GM21515 (cell line): ENCODE measurements around the gene ERFL.
"Not testable (repeated sequence)": the region's sequence is repeated elsewhere in the genome, so short reads cannot be mapped to it uniquely, and the experiment has no call there.

Experiments
- ATAC-seq: cut with Tn5 transposase; IDR thresholded peaks from one replicate; pipeline ENCODE4 v1.9.1; 2021; ENCODE audit not compliant: unreplicated experiment

The ERFL gene

DNA sequence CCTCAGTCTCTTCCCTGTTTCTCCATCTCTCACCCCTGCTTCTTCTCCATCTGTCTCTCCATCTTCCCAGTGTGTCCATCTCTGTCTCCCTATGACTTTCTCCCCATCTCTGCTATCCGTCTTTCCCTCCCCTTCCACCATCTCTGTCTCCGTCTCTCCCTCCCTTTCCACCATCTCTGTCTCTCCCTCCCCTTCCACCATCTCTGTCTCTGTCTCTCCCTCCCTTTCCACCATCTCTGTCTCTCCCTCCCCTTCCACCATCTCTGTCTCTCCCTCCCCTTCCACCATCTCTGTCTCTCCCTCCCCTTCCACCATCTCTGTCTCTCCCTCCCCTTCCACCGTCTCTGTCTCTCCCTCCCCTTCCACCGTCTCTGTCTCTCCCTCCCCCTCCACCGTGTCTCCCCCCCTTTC lies 13.8 kb downstream of the ERFL start:
- not testable (repeated sequence) for ATAC-seq

DNA sequence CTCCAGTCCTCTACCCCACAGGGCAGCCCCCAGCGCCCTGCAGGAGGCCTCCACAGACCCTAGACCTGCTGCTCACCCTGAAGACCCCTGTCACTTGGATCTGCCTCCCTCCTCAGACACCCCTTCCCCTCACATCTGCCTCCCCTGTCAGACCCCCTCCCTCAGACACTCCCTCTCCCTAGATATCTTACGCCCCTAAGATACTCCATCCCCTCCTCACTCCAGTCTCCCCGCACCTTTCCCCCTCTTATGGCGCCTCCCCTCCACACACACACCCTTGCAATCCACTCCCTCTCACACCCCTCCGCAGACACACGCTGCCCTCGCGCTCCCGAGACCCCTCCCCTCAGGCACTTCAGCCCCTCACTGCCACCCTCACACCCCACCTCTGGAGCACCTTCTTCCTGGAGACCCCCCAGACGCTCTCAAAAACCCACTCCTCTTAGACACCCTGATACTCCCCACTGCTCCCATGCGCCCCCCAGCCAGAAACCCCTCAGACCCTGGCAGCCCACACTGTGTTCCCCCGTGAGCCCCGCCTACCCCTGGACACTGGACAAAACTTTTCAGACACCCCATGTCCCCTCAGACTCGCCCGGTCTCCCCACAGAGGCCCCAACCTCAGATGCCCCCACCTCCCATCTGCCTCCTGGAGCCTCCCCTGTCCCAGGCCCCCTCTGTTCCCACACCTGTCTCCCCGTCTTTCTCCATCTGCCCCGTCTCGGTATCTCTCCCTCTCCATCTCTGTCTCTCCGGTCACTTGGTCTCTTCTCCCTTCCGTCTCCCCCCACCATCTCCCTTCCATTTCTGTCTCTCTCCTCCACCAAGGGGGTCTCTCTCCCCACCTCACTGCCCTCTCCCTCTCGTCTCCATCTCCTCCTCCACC lies 14.5 kb downstream of the ERFL start:
- no peak for ATAC-seq

DNA sequence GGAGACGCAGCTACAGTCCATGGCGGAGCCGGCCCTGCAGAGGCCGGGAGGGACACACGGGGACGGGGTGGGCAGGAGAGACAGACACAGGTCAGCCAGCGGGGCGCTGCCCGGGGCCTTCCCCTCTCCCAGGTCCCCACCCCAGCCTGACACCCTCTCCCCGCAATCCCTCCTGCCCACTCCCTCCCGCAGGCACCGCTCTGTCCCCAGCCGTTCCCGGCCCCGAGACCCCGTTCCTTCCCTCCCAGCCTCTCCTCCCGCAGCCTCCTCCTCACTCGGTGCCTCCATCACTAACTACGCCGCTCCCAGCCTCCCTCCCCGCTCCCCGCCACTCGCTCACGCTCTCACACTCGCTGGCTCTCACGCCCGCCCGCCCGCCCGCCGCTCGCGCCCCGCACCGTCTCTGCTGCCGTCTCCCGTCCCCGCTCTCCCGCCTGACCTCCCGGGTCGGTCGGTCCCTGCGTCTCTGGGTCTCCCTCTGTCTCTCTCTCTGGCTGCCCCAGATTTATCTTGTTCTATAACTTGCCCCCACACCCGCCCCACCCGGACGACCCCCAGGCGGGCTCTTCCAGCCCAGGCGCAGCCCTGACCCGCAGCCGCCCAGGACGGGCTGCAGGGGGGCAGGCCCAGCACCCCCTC lies 15.2 kb downstream of the ERFL start:
- no peak for ATAC-seq

GRCh38 chr19:41911889-41912731 lies 16.1 kb downstream of the ERFL start:
- ATAC-seq = no peak

GRCh38 chr19:41910992-41911888 lies 17.0 kb downstream of the ERFL start:
- no peak for ATAC-seq

GRCh38 chr19:41910240-41910991 lies 17.8 kb downstream of the ERFL start:
- no peak for ATAC-seq

DNA sequence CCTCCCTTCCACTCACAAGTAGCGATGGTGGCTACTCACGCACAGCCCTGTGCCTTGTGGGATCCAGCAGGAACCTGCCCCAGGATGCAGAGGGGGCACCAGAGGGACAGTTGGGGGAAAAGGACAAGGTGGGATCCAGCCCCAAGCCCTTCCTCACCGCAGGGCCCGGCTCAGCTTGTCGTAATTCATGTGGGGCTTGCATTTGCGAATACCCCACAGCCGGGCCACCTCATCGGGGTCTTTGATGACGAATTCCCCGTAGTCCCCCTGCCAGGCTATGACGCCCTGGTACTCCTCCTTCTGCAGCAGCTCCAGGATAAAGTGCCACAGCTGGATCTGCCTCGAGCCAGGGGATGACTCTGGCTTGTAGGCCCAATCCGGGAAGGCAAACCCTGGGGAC lies 18.5 kb downstream of the ERFL start:
- no peak for ATAC-seq

DNA sequence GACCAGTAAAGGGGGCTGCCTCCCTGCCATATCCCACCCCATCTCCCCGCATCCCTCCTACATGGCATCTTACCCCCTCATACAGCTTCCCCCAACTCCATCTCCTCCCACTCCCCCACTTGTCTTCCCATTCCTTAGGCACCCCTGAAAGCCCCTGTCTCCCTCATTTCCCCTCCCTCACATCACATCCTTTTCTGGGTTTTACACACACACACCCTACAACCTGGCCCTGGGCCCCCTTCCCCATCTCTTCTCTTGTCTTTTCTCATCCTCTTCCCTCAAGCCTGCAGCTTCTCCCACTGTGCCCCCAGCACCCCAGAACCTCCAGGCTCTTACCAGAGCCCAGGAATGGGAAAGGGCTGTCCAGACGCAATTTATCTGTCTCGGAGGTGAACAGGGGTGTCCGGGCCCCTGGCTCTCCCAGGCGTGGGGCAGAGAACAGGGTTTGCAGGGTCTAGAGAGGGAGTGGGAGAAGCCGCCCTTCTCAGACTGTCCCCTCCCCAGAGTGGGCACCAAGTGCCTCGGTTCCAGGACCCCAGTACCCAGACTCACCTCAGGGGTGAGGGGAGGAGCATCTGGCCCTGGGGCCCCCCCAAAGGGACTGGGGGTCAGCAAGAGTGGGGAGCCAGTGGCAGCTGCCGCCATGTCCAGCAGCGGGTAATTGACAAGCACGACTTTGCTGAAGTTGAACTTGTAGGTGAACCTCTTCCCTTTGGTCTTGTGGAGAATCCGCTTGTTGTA lies 19.4 kb downstream of the ERFL start:
- no peak for ATAC-seq

- no peak for ATAC-seq
Measured at GRCh38 chr19:41907994-41908615, 20.1 kb downstream of the ERFL start.

- no peak for ATAC-seq
Measured at GRCh38 chr19:41906916-41907680, 21.2 kb downstream of the ERFL start.

- ATAC-seq = no peak
Measured at GRCh38 chr19:41906271-41906670, 22.0 kb downstream of the ERFL start.

DNA sequence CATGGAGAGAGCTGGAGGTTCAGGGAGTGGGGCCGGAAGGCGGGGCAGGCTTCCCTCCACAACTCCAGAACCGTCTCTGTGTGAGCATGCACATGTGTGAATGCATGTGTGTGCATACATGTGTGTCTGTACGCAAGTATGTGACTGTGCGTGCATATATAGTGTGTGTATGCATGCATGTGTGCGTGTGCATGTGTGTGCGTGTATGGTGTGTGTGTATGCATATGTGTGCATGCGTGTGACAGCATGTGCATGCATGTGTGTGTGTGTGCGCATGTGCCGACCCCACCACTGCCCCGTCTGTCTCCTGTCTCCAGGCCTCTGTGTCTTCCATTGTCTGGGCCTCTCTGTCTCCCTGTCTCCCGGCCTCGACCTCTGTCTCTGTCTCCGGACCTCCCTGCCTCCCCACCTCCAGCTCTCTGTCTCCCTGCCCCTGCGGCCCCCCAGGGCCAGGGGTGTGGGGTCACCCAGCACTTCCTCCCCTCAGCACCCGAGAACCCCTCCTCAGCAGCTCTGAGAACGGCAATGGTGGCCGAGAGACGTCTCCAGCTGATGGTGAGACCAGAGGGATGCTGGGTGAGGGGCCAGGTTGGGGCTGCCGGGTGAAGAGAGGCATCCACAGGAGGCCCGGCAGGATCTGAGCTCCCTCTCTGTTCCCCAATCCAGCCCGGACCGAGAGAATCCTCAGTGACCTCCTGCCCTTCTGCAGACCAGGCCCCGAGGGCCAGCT lies 22.8 kb downstream of the ERFL start:
- ATAC-seq = no peak

GRCh38 chr19:41904118-41904870 lies 24.0 kb downstream of the ERFL start:
- ATAC-seq = no peak

GRCh38 chr19:41903193-41903953 lies 24.9 kb downstream of the ERFL start:
- no peak for ATAC-seq

DNA sequence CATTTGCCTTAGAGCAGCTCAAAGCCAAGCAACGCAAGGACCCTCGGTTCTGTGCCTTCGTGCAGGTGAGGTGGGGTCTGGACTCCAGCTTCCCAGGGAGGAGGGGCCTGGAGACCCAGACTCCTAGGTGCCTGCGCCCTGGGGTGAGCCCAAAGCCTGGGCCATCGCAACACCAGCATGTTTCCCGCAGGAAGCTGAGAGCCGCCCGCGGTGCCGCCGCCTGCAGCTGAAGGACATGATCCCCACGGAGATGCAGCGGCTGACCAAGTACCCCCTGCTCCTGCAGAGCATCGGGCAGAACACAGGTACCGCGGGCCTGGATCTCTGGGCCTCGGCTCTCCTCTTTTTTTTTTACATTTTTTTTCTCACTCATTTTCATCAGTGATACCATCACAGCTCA lies 25.7 kb downstream of the ERFL start:
- no peak for ATAC-seq
